ENCODE data around the gene NDRG4.

NDRG4 gene

DNA sequence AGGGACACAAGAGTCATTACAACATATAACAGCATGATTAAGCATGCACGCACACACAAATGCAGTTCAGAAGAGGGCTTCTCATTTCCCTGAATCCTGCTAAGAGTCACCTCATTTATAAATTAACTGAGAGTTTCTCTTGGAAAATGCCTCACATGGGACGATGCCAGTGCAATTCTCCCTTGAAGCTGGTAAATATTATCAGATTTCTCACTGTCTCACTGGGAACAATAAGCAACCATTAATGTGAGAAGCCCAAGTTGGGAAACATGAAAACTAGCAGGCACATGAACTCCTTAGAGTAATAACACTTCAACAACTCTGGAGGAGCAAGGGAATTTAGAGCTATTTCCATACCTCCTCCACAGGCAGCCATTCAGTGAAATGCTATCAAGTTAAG lies 41.8 kb downstream of the NDRG4 start:
- no peak for DNase-seq (ENCODE audit: low read depth in 2 of 2)

DNA sequence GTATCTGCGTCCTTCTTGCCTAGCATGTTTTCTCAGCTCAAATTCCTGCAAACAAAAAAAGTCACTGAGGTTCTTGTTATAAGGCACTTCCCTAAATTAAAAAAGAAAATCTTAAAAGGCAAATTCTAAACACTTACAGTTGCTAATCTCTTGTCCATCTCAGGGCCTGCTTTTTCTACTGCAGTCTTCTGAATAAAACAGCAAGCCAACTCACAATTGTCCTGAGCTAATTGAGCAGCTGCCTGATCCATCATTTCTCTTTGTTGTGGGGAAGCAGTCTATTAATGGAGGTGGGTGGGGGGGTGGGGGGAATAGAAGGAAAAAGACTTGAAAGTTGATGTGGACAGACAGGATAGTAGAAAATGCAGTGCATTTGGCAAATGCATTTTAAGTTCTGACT lies 42.3 kb downstream of the NDRG4 start:
- DNase-seq (ENCODE audit: low read depth in 2 of 2), result no peak

DNA sequence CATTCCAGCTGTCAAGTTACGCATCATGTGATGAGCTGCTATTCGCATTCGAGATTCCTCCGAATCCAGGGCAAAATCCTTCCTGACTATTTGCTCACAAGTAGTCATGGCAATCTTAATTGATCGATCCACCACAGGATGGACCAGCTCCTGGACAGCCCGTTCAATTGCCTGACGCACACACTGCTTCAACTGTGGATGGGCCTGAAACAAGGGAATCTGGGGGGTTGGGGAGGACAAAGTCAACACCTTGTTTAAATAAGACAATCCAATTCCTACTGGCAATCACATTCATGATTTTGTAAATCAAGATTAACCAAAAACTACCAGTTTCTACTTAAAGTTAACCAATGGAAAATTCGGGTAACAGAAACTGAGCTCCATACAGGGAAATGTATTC lies 43.7 kb downstream of the NDRG4 start:
- no peak for DNase-seq (ENCODE audit: low read depth in 2 of 2)

DNA sequence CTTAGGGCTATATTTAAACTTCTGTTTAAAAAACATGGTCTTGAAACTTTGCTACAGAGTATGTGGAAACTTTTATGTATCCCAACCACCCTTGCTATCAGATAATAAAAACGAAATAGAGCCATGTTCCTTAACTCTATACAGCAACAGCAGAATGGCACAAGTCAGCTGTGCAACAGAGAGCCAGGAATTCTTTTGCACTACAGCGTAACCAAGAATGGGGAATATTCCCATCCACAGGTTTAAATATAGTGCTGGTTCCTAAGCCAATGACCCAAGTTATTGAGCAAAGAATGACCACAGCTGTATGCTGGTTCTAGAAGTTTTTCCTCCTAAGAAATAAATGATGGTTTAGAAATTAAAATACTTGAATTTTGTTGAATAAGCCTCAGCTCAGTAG lies 48.4 kb downstream of the NDRG4 start:
- no peak for DNase-seq (ENCODE audit: low read depth in 2 of 2)

DNA sequence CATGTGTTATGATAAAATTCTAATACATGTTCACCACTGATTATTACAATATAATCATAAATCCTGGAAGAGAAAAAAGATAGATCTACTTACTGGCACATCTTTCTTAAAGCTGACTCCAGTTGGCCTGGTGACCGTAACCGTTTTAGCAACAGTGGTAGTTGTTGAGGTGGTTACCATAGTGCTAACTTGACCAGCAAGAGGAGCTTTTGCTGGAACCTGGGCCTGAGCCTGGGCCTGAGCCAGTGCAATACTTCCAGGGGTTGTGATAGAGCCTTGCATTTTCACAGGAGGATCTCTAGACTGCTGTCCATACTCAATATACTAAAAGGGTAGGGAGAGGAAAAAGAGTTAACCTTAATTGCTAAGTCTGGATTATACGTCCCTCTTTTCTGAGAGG lies 51.6 kb downstream of the NDRG4 start:
- DNase-seq (ENCODE audit: low read depth in 2 of 2), result no peak

DNA sequence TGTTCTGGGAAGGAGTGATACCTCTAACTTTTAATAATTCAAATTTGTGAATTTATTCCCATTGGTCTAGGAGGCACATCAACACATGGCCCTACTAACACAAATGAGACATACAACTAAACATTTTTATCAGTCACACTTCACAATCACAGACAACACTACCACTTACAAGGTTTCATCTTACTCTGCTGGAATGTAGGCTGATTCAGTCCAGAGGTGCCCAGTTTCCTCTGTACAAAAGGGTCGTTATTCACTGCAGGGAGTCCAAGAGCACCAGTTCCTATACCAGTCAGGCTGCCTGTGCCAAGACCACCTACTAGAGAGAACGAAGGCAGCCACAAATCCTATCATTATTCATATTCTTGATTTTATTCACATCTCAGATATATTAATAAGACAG lies 56.7 kb downstream of the NDRG4 start:
- no peak for DNase-seq (ENCODE audit: low read depth in 2 of 2)
